MCF 10A (cell line): ENCODE measurements around the gene ELAC1. TPM values are rescaled to one million over a fixed set of nuclear protein-coding genes. Genes with fewer than 3 reads are reported as not detected.
A peak's percentile ranks its signal among the peaks of the same experiment; 100 is the strongest.

Source experiments
- BruUV-seq: library from RNA; stranded (reverse); fragments of 400-500 nt; replicated peaks from 2 replicates; lab custom pipeline; 2021; lab: Mats Ljungman, UMichigan
- CTCF ChIA-PET: fragments of 300-600 bp; sonication (Branson Sonifier 250); formaldehyde crosslinking; extraction: SDS; loops from one replicate; lab custom pipeline; 2021; ENCODE audit warnings: antibody characterized with exemption, inconsistent platforms; lab: Yijun Ruan, JAX
- POLR2A ChIA-PET: fragments of 300-600, 350-650 bp; sonication (Branson Sonifier 250); formaldehyde crosslinking; extraction: SDS; loops from one replicate; lab custom pipeline; 2020; ENCODE audit warnings: antibody characterized with exemption, inconsistent platforms; lab: Yijun Ruan, JAX
- DNase-seq: peaks from one replicate; pipeline ENCODE4 v3.0.0-alpha.2; 2018; ENCODE audit not compliant: unreplicated experiment
- H3K27ac Mint-ChIP-seq: one replicate; pipeline ENCODE4 v1.8.0; 2022; ENCODE audit warnings: mild to moderate bottlenecking, low read depth, mixed read lengths; ENCODE audit not compliant: unreplicated experiment
- H3K27me3 Mint-ChIP-seq: one replicate; pipeline ENCODE4 v1.8.0; 2022; ENCODE audit warnings: mixed read lengths; ENCODE audit not compliant: insufficient read depth, unreplicated experiment
- H3K36me3 Mint-ChIP-seq: one replicate; pipeline ENCODE4 v1.8.0; 2022; ENCODE audit warnings: mild to moderate bottlenecking, moderate library complexity, mixed read lengths; ENCODE audit not compliant: insufficient read depth, unreplicated experiment
- H3K4me1 Mint-ChIP-seq: one replicate; pipeline ENCODE4 v1.8.0; 2022; ENCODE audit warnings: mixed read lengths; ENCODE audit not compliant: insufficient read depth, unreplicated experiment
- H3K4me3 Mint-ChIP-seq: one replicate; pipeline ENCODE4 v1.8.0; 2022; ENCODE audit warnings: mild to moderate bottlenecking, moderate library complexity, mixed read lengths; ENCODE audit not compliant: unreplicated experiment
- H3K9me3 Mint-ChIP-seq: one replicate; pipeline ENCODE4 v1.8.0; 2022; ENCODE audit warnings: mixed read lengths; ENCODE audit not compliant: unreplicated experiment
- intact Hi-C: fragments of 100-400 bp; cut with micrococcal nuclease; formaldehyde crosslinking; loops from 2 replicates; pipeline ENCODE4 v1.14.1; 2022
- total RNA-seq: library from RNA; stranded (reverse); gene quantifications from 2 replicates; pipeline ENCODE4 v1.2.3, GENCODE V29; 2022
- TF ChIP-seq, protein P1 (sequence below): fragments of 200-600 bp; IDR thresholded peaks from one replicate; pipeline ENCODE4 v1.8.0; 2022; ENCODE audit warnings: antibody characterized with exemption, mild to moderate bottlenecking; ENCODE audit not compliant: unreplicated experiment

ELAC1 gene
- total RNA-seq, 1 experiment from 2014 or later = 14.0 TPM

DNA sequence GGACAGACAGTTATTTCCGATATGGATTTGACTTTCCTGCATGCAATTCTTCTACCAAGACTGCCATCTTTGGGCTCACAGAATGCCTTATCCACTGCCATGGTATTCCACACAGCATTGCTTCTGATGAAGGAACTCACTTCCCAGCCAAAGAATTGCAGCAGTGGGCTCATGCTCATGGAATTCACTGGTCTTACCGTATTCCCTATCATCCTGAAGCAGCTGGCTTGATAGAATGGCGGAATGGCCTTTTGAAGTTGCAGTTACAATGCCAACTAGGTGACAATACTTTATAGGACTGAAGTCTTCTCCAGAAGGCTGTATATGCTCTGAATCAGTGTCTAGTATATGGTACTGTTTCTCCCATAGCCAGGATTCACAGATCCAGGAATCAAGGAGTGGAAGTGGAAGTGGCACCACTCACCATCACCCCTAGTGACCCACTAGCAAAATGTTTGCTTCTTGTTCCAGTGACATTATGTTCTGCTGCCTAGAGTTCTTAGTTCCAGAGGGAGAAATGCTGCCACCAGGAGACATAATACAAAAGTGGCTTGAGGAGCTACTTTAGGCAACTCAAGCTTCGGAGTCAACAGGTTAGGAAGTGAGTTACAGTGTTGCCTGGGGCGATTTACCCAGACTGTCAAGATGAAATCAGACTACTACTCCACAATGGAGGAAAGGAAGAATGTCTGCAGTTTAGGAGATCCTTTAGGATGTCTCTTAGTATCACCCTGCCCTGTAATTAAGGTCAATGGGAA lies 38.4 kb downstream of the ELAC1 start:
- Mint-ChIP-seq H3K27me3 (no peaks in the 10 kb centered on the region), H3K4me1 (peaks cover 7% of the 10 kb centered on the region), H3K9me3 (peaks cover 6% of the 10 kb centered on the region), H3K27ac (no peak overlapping the region), H3K4me3 (no peak overlapping the region), H3K36me3 (no peaks in the 10 kb centered on the region)
- DNase-seq = no peak
- no TSS peak for BruUV-seq
- ChIA-PET CTCF (interaction anchor here (1.0 kb wide), 1 partner anchor 35 kb away, joined by 4 read pairs; no protein-coding TSS in a partner anchor), POLR2A (interaction anchor here (0.8 to 1.3 kb wide), 3 partner anchors 22 to 38 kb away, joined by 4 to 6 read pairs (median 5); partner anchors contain the start of gene ELAC1)
- TF ChIP-seq, protein P1, sequence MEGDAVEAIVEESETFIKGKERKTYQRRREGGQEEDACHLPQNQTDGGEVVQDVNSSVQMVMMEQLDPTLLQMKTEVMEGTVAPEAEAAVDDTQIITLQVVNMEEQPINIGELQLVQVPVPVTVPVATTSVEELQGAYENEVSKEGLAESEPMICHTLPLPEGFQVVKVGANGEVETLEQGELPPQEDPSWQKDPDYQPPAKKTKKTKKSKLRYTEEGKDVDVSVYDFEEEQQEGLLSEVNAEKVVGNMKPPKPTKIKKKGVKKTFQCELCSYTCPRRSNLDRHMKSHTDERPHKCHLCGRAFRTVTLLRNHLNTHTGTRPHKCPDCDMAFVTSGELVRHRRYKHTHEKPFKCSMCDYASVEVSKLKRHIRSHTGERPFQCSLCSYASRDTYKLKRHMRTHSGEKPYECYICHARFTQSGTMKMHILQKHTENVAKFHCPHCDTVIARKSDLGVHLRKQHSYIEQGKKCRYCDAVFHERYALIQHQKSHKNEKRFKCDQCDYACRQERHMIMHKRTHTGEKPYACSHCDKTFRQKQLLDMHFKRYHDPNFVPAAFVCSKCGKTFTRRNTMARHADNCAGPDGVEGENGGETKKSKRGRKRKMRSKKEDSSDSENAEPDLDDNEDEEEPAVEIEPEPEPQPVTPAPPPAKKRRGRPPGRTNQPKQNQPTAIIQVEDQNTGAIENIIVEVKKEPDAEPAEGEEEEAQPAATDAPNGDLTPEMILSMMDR = no peak
- intact Hi-C loops = no loop called here

DNA sequence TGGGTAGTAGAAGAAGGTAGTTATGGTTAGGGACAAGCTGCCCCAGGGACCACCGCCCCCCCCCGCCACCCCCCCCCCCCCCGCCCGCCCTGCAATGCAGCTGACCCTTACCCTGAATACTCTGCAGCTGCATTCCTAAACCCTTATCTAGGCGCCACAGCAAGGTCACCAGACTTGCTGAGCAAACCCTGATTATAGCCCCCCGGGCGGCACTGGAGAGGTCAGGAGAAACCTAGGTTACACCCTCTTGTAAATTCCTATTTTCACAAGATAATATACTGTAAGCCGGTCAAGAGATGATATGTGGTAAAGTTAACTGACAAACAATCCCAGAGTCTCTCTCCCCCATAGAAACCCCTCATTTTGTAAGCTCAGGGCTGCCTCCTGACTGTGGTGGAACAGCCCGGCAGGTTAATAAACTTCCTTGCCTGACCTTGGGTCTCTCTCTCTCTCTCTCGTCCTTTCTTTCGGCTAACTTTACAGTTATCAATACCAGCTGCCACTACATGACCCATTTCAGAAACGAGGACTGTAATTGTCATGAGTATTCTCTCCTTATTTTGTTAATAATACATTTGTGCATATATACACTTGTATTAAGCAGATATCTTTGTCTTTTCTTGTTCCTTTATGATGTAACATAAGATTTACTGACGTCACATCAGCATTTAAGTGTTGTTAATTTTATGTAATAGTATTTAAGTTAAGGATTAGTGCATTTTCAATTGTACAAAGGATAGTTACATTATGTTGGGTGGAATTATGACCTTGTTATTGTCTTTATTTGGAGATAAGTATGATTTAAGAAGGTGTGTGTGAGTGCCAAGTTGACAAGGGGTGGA lies 39.3 kb downstream of the ELAC1 start:
- TF ChIP-seq, protein P1 = no peak
- Mint-ChIP-seq H3K4me1 (peaks cover 13% of the 10 kb centered on the region), H3K36me3 (no peaks in the 10 kb centered on the region), H3K27ac (no peak overlapping the region), H3K27me3 (no peaks in the 10 kb centered on the region), H3K9me3 (peaks cover 6% of the 10 kb centered on the region), H3K4me3 (no peak overlapping the region)
- no peak for DNase-seq
- CTCF ChIA-PET = no interaction called here
- POLR2A ChIA-PET = interaction anchor here (0.8 to 1.3 kb wide), 2 partner anchors 24 to 39 kb away, joined by 4 to 5 read pairs; partner anchors contain the start of gene ELAC1
- no TSS peak for BruUV-seq
- intact Hi-C loops = no loop called here

DNA sequence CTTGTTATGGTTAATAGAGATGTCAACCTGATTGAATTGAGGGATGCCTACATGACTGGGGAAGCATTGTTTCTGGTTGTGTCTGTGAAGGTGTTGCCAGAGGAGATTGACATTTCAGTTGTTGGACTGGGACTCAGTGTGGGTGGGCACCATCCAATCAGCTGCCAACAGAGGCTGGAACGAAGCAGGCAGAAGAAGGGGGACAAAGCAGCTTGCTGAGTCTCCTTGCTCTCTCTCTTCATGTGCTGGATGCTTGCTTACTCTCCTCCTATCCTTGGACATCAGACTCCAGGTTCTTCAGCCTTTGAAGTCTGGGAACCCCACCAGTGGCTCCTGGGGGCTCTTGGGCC lies 39.9 kb downstream of the ELAC1 start:
- TF ChIP-seq, protein P1 = no peak
- Mint-ChIP-seq H3K36me3 (no peaks in the 10 kb centered on the region), H3K9me3 (peaks cover 6% of the 10 kb centered on the region), H3K27ac (no peak overlapping the region), H3K27me3 (no peaks in the 10 kb centered on the region), H3K4me1 (peaks cover 13% of the 10 kb centered on the region), H3K4me3 (no peak overlapping the region)
- intact Hi-C loops = no loop called here
- DNase-seq = no peak
- POLR2A ChIA-PET = no interaction called here
- CTCF ChIA-PET = no interaction called here
- no TSS peak for BruUV-seq

DNA sequence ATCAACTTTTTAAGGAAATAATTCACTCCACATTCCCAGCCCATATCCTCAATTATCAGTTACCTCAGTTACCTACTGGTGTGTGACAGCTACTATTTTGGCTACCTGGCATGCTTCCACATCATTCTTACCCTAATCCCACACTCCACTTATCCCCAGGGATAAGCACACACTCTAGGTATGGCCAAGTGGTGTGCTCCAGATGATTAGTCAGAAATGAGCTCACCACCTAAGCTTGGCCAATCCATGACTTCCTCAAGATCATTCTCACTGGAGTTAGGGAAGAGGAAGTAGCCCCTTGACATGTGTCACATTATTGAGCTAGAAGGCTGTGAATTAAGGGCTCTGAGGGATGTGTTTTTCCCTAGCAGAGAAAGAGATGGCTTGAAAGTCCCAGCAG lies 41.2 kb downstream of the ELAC1 start:
- Mint-ChIP-seq H3K27me3 (no peaks in the 10 kb centered on the region), H3K27ac (no peak overlapping the region), H3K9me3 (peaks cover 6% of the 10 kb centered on the region), H3K4me3 (no peak overlapping the region), H3K4me1 (peaks cover 13% of the 10 kb centered on the region), H3K36me3 (no peaks in the 10 kb centered on the region)
- intact Hi-C loops = no loop called here
- BruUV-seq = no TSS peak
- DNase-seq = peak; percentile 6
- TF ChIP-seq, protein P1 = no peak
- POLR2A ChIA-PET = interaction anchor here (1.7 kb wide), 1 partner anchor 21 kb away, joined by 10 read pairs; the partner anchor contains the start of gene SMAD4
- CTCF ChIA-PET = interaction anchor here (0.7 to 0.9 kb wide), 2 partner anchors 27 to 41 kb away, joined by 3 to 5 read pairs; partner anchors contain the start of gene ELAC1
